ENCODE measurements around the gene CDK5RAP2. TPM values are rescaled to one million over a fixed set of nuclear protein-coding genes. Genes with fewer than 3 reads are reported as not detected.

The CDK5RAP2 gene
- total RNA-seq, 6 experiments from 2014 or later = 25.9 to 61.6 (median 34.7) TPM

- Histone ChIP-seq H3K4me1 (peaks cover 0 to 59% (median 14%) of the 10 kb centered on the region in 4 donors), H3K27me3 (no peaks in the 10 kb centered on the region), H3K36me3 (peaks cover 0 to 14% (median 6%) of the 10 kb centered on the region in 4 donors), H3K9me3 (no peaks in the 10 kb centered on the region), H3K27ac (no peak overlapping the region), H3K4me3 (no peak overlapping the region)
- TF ChIP-seq POLR2A (IDR thresholded peaks at IDR 0.05) (no peak), CTCF (IDR thresholded peaks at IDR 0.05) (no peak)
- DNase-seq (no peak), ATAC-seq (no peak)
- WGBS (ENCODE audit: insufficient coverage, low coverage, low lambda C conversion rate, missing lambda C conversion rate) = 92% methylated on average over 1 of the region's 1 CpG
- intact Hi-C loops (cut with DNase I) = no loop called here
These were observed 182.5 kb downstream of the CDK5RAP2 start for GRCh38 chr9:120397453-120397852.

- ATAC-seq (no peak), DNase-seq (no peak)
- Histone ChIP-seq H3K36me3 (peaks cover 0 to 14% (median 4%) of the 10 kb centered on the region in 4 donors), H3K4me1 (peaks cover 0 to 61% (median 17%) of the 10 kb centered on the region in 4 donors), H3K27me3 (no peaks in the 10 kb centered on the region), H3K9me3 (no peaks in the 10 kb centered on the region), H3K4me3 (no peak overlapping the region), H3K27ac (no peak overlapping the region)
- no peak for TF ChIP-seq CTCF (IDR thresholded peaks at IDR 0.05)
- no peak for TF ChIP-seq POLR2A (IDR thresholded peaks at IDR 0.05)
- intact Hi-C loops (cut with DNase I) = no loop called here
- WGBS (ENCODE audit: insufficient coverage, low coverage, low lambda C conversion rate, missing lambda C conversion rate) = 74% methylated on average over 4 of the region's 6 CpGs
These were observed 183.0 kb downstream of the CDK5RAP2 start for GRCh38 chr9:120396931-120397330.

GRCh38 chr9:120396418-120396817 is 183.5 kb downstream of the CDK5RAP2 start:
- no peak overlapping the region for H3K4me3 ChIP-seq
- no peaks in the 10 kb centered on the region for H3K9me3 ChIP-seq
- H3K36me3 ChIP-seq = peaks cover 0 to 14% (median 4%) of the 10 kb centered on the region in 4 donors
- peaks cover 0 to 65% (median 19%) of the 10 kb centered on the region in 4 donors for H3K4me1 ChIP-seq
- 88% methylated on average over 3 of the region's 3 CpGs for WGBS (ENCODE audit: insufficient coverage, low coverage, low lambda C conversion rate, missing lambda C conversion rate)
- no peak for TF ChIP-seq CTCF (IDR thresholded peaks at IDR 0.05)
- no peak for TF ChIP-seq POLR2A (IDR thresholded peaks at IDR 0.05)
- ATAC-seq (no peak), DNase-seq (no peak)
- peak overlapping the region in 1 of 3 donors; percentile 1 for H3K27ac ChIP-seq
- intact Hi-C loops (cut with DNase I) = no loop called here
- H3K27me3 ChIP-seq = no peaks in the 10 kb centered on the region

GRCh38 chr9:120395376-120395775 is 184.6 kb downstream of the CDK5RAP2 start:
- Histone ChIP-seq H3K27me3 (no peaks in the 10 kb centered on the region), H3K4me1 (peaks cover 0 to 63% (median 25%) of the 10 kb centered on the region in 4 donors), H3K4me3 (no peak overlapping the region), H3K9me3 (no peaks in the 10 kb centered on the region), H3K27ac (peak overlapping the region in 2 of 3 donors; percentile 62 to 97), H3K36me3 (peaks cover 0 to 7% (median 2%) of the 10 kb centered on the region in 4 donors)
- WGBS (ENCODE audit: insufficient coverage, low coverage, low lambda C conversion rate, missing lambda C conversion rate) = 93% methylated on average over 2 of the region's 7 CpGs
- TF ChIP-seq CTCF (IDR thresholded peaks at IDR 0.05) = no peak
- no peak for TF ChIP-seq POLR2A (IDR thresholded peaks at IDR 0.05)
- DNase-seq (no peak), ATAC-seq (no peak)
- intact Hi-C loops (cut with DNase I) = no loop called here
